ENCODE results near the gene EEF1A2.

The EEF1A2 gene

DNA sequence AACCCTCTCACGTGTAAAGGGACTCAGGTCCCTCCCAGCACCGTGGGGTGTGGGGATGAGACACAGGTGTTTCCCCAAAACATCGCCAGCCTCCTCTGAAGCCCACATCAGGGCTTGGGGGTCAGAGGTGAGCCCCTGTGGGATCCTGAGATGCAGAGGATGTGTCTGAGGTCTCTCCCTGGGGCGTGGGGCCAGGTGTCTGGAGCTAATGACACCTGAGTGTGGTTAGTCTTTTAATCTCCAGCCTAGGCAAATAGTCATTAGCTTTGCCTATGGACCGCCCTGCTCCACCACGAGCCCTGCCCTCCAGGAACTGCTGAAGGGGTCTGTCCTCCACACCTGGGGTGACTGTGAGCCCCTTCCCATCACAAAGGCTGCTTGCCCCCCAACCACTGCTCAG lies 46.9 kb upstream of the EEF1A2 start:
- no peak overlapping the region for H3K4ac ChIP-seq (ENCODE audit: low read depth, low read length)
- no peak overlapping the region for H3K27ac ChIP-seq (ENCODE audit: low read depth, low read length)
- no peak overlapping the region for H4K5ac ChIP-seq (ENCODE audit: low read length)
- WGBS (ENCODE audit: extremely low coverage, insufficient coverage, low lambda C conversion rate): no CpG with 5 or more reads among the region's 6 CpGs
- no peak overlapping the region for H2AK5ac ChIP-seq (ENCODE audit: low read length)
- no peak overlapping the region for H3K23ac ChIP-seq (ENCODE audit: low read length)
- no peak for DNase-seq
- H2BK120ac ChIP-seq (ENCODE audit: low read depth, low read length): no peak overlapping the region
- H3K4me3 ChIP-seq (ENCODE audit: low read length): no peak overlapping the region
- no peak overlapping the region for H3K18ac ChIP-seq (ENCODE audit: low read length)
- H3K79me2 ChIP-seq (ENCODE audit: control insufficient read depth, insufficient read depth, low read length): no peaks in the 10 kb centered on the region
- H3K4me2 ChIP-seq (ENCODE audit: low read length): no peak overlapping the region
- H3K4me1 ChIP-seq (ENCODE audit: control insufficient read depth, low read depth, low read length): no peaks in the 10 kb centered on the region
- no peaks in the 10 kb centered on the region for H3K36me3 ChIP-seq (ENCODE audit: control insufficient read depth, insufficient read depth, low read length)
- H4K8ac ChIP-seq (ENCODE audit: low read depth, low read length): no peak overlapping the region
- H2BK15ac ChIP-seq (replicated peaks; ENCODE audit: low read depth): no peak overlapping the region
- H3K9ac ChIP-seq (ENCODE audit: low read length): no peak overlapping the region
- H3K79me1 ChIP-seq (ENCODE audit: low read length): no peaks in the 10 kb centered on the region
- H2BK5ac ChIP-seq (ENCODE audit: low read length): no peak overlapping the region
- H3K56ac ChIP-seq (ENCODE audit: low read length): no peak overlapping the region
- H3K27me3 ChIP-seq (ENCODE audit: insufficient read depth, low read length, poor library complexity): no peaks in the 10 kb centered on the region

GRCh38 chr20:63544958-63545516 lies 46.2 kb upstream of the EEF1A2 start:
- Histone ChIP-seq H4K5ac (ENCODE audit: low read length) (no peak overlapping the region), H2BK15ac (replicated peaks; ENCODE audit: low read depth) (no peak overlapping the region), H3K36me3 (ENCODE audit: control insufficient read depth, insufficient read depth, low read length) (no peaks in the 10 kb centered on the region), H3K79me1 (ENCODE audit: low read length) (no peaks in the 10 kb centered on the region), H3K4ac (ENCODE audit: low read depth, low read length) (no peak overlapping the region), H3K79me2 (ENCODE audit: control insufficient read depth, insufficient read depth, low read length) (no peaks in the 10 kb centered on the region), H3K27me3 (ENCODE audit: insufficient read depth, low read length, poor library complexity) (no peaks in the 10 kb centered on the region), H4K8ac (ENCODE audit: low read depth, low read length) (no peak overlapping the region), H3K27ac (ENCODE audit: low read depth, low read length) (no peak overlapping the region), H3K4me3 (ENCODE audit: low read length) (no peak overlapping the region), H3K18ac (ENCODE audit: low read length) (no peak overlapping the region), H3K4me1 (ENCODE audit: control insufficient read depth, low read depth, low read length) (no peaks in the 10 kb centered on the region), H2AK5ac (ENCODE audit: low read length) (no peak overlapping the region), H2BK5ac (ENCODE audit: low read length) (no peak overlapping the region), H3K23ac (ENCODE audit: low read length) (no peak overlapping the region), H2BK120ac (ENCODE audit: low read depth, low read length) (no peak overlapping the region), H3K56ac (ENCODE audit: low read length) (no peak overlapping the region), H3K9ac (ENCODE audit: low read length) (no peak overlapping the region), H3K4me2 (ENCODE audit: low read length) (no peak overlapping the region)
- no peak for DNase-seq
- WGBS (ENCODE audit: extremely low coverage, insufficient coverage, low lambda C conversion rate): no CpG with 5 or more reads among the region's 19 CpGs

DNA sequence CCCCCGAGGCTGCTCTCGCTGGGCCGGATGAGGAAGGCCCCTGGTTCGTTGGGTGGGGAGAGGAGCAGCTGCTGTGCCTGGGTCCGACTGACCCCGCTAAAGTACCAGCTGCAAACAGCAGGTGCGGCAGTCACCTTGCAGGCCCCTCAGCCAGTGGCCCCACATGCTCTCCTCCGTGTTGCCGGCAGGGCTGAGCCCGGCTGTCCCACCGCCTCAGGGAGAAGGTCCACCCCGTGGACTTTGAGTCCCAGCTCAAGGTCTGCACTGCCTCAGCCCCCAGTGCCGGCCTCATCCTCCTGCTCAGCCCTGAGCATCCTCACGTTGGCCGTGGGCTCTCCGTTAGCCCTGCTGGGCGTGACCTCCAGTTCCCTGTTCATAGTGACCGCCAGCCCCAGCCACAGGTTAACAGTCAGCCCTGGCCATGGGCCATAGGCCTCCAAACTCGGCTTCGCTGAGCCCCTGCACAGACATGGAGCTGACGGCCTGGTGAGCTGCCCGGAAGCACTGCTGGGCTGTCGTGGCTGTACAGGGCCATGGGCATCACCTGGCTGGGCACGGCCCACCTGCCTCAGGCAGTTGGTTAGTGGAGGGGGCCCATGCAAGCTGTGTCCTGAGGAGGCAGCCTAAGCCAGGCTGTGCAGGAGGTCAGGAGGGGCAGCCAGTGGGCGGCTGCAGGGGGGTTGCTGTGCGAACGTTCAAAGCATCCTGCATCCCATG lies 45.5 kb upstream of the EEF1A2 start:
- no peak for DNase-seq
- no peak overlapping the region for H2BK120ac ChIP-seq (ENCODE audit: low read depth, low read length)
- no peak overlapping the region for H3K56ac ChIP-seq (ENCODE audit: low read length)
- no peak overlapping the region for H3K4me2 ChIP-seq (ENCODE audit: low read length)
- no peaks in the 10 kb centered on the region for H3K27me3 ChIP-seq (ENCODE audit: insufficient read depth, low read length, poor library complexity)
- no peak overlapping the region for H3K4ac ChIP-seq (ENCODE audit: low read depth, low read length)
- no peaks in the 10 kb centered on the region for H3K79me1 ChIP-seq (ENCODE audit: low read length)
- no peak overlapping the region for H3K18ac ChIP-seq (ENCODE audit: low read length)
- no peaks in the 10 kb centered on the region for H3K4me1 ChIP-seq (ENCODE audit: control insufficient read depth, low read depth, low read length)
- H3K9ac ChIP-seq (ENCODE audit: low read length): no peak overlapping the region
- H2BK5ac ChIP-seq (ENCODE audit: low read length): no peak overlapping the region
- H4K5ac ChIP-seq (ENCODE audit: low read length): no peak overlapping the region
- no peak overlapping the region for H3K23ac ChIP-seq (ENCODE audit: low read length)
- no peak overlapping the region for H3K27ac ChIP-seq (ENCODE audit: low read depth, low read length)
- H3K4me3 ChIP-seq (ENCODE audit: low read length): no peak overlapping the region
- no peak overlapping the region for H2BK15ac ChIP-seq (replicated peaks; ENCODE audit: low read depth)
- WGBS (ENCODE audit: extremely low coverage, insufficient coverage, low lambda C conversion rate): no CpG with 5 or more reads among the region's 27 CpGs
- H3K79me2 ChIP-seq (ENCODE audit: control insufficient read depth, insufficient read depth, low read length): no peaks in the 10 kb centered on the region
- no peak overlapping the region for H4K8ac ChIP-seq (ENCODE audit: low read depth, low read length)
- H3K36me3 ChIP-seq (ENCODE audit: control insufficient read depth, insufficient read depth, low read length): no peaks in the 10 kb centered on the region
- no peak overlapping the region for H2AK5ac ChIP-seq (ENCODE audit: low read length)

- Histone ChIP-seq H4K5ac (ENCODE audit: low read length) (no peak overlapping the region), H3K27ac (ENCODE audit: low read depth, low read length) (no peak overlapping the region), H3K36me3 (ENCODE audit: control insufficient read depth, insufficient read depth, low read length) (no peaks in the 10 kb centered on the region), H3K4me3 (ENCODE audit: low read length) (no peak overlapping the region), H3K23ac (ENCODE audit: low read length) (no peak overlapping the region), H2BK120ac (ENCODE audit: low read depth, low read length) (no peak overlapping the region), H3K4ac (ENCODE audit: low read depth, low read length) (no peak overlapping the region), H3K79me1 (ENCODE audit: low read length) (no peaks in the 10 kb centered on the region), H3K79me2 (ENCODE audit: control insufficient read depth, insufficient read depth, low read length) (no peaks in the 10 kb centered on the region), H2BK5ac (ENCODE audit: low read length) (no peak overlapping the region), H3K4me1 (ENCODE audit: control insufficient read depth, low read depth, low read length) (no peaks in the 10 kb centered on the region), H3K4me2 (ENCODE audit: low read length) (no peak overlapping the region), H4K8ac (ENCODE audit: low read depth, low read length) (no peak overlapping the region), H2AK5ac (ENCODE audit: low read length) (no peak overlapping the region), H3K56ac (ENCODE audit: low read length) (no peak overlapping the region), H3K9ac (ENCODE audit: low read length) (no peak overlapping the region), H3K27me3 (ENCODE audit: insufficient read depth, low read length, poor library complexity) (no peaks in the 10 kb centered on the region), H3K18ac (ENCODE audit: low read length) (no peak overlapping the region), H2BK15ac (replicated peaks; ENCODE audit: low read depth) (no peak overlapping the region)
- 100% methylated on average over 3 of the region's 6 CpGs for WGBS (ENCODE audit: extremely low coverage, insufficient coverage, low lambda C conversion rate)
- DNase-seq: no peak
Observed at GRCh38 chr20:63543733-63544132, 44.9 kb upstream of the EEF1A2 start.

- Histone ChIP-seq H2BK120ac (ENCODE audit: low read depth, low read length) (no peak overlapping the region), H3K4me2 (ENCODE audit: low read length) (no peak overlapping the region), H3K56ac (ENCODE audit: low read length) (no peak overlapping the region), H4K5ac (ENCODE audit: low read length) (no peak overlapping the region), H3K79me1 (ENCODE audit: low read length) (no peaks in the 10 kb centered on the region), H3K18ac (ENCODE audit: low read length) (no peak overlapping the region), H3K23ac (ENCODE audit: low read length) (no peak overlapping the region), H2BK15ac (replicated peaks; ENCODE audit: low read depth) (no peak overlapping the region), H3K27ac (ENCODE audit: low read depth, low read length) (no peak overlapping the region), H3K27me3 (ENCODE audit: insufficient read depth, low read length, poor library complexity) (no peaks in the 10 kb centered on the region), H3K36me3 (ENCODE audit: control insufficient read depth, insufficient read depth, low read length) (no peaks in the 10 kb centered on the region), H3K9ac (ENCODE audit: low read length) (no peak overlapping the region), H3K4me3 (ENCODE audit: low read length) (no peak overlapping the region), H2AK5ac (ENCODE audit: low read length) (no peak overlapping the region), H3K4me1 (ENCODE audit: control insufficient read depth, low read depth, low read length) (no peaks in the 10 kb centered on the region), H2BK5ac (ENCODE audit: low read length) (no peak overlapping the region), H3K79me2 (ENCODE audit: control insufficient read depth, insufficient read depth, low read length) (no peaks in the 10 kb centered on the region), H3K4ac (ENCODE audit: low read depth, low read length) (no peak overlapping the region), H4K8ac (ENCODE audit: low read depth, low read length) (no peak overlapping the region)
- no peak for DNase-seq
- no CpG with 5 or more reads among the region's 10 CpGs for WGBS (ENCODE audit: extremely low coverage, insufficient coverage, low lambda C conversion rate)
Observed at GRCh38 chr20:63543131-63543530, 44.2 kb upstream of the EEF1A2 start.

DNA sequence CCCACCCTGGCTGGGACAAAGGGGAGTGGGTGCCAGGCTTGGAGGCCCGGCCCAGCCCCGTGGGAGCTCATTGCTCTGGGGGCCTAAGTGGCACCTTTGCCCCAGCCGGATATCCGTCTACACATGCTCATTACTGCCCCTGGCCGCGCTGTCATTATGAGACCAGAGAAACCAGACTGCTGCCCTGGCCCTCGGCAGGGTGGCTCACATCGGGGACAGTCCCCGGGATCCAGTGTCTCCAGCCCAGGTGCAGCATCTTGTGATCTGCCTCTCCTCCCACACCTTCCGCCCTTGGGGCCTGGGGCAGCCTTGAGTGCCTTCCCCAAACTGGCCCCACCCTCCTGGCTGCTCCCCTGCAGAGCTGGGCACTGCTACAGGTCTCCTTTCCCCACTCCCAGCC lies 43.8 kb upstream of the EEF1A2 start:
- Histone ChIP-seq H3K23ac (ENCODE audit: low read length) (no peak overlapping the region), H2BK120ac (ENCODE audit: low read depth, low read length) (no peak overlapping the region), H3K4me2 (ENCODE audit: low read length) (no peak overlapping the region), H3K4me3 (ENCODE audit: low read length) (no peak overlapping the region), H2AK5ac (ENCODE audit: low read length) (no peak overlapping the region), H3K27me3 (ENCODE audit: insufficient read depth, low read length, poor library complexity) (no peaks in the 10 kb centered on the region), H3K79me2 (ENCODE audit: control insufficient read depth, insufficient read depth, low read length) (no peaks in the 10 kb centered on the region), H4K8ac (ENCODE audit: low read depth, low read length) (no peak overlapping the region), H3K4ac (ENCODE audit: low read depth, low read length) (no peak overlapping the region), H3K36me3 (ENCODE audit: control insufficient read depth, insufficient read depth, low read length) (no peaks in the 10 kb centered on the region), H3K4me1 (ENCODE audit: control insufficient read depth, low read depth, low read length) (no peaks in the 10 kb centered on the region), H2BK15ac (replicated peaks; ENCODE audit: low read depth) (no peak overlapping the region), H3K18ac (ENCODE audit: low read length) (no peak overlapping the region), H3K79me1 (ENCODE audit: low read length) (no peaks in the 10 kb centered on the region), H4K5ac (ENCODE audit: low read length) (no peak overlapping the region), H3K9ac (ENCODE audit: low read length) (no peak overlapping the region), H3K56ac (ENCODE audit: low read length) (no peak overlapping the region), H2BK5ac (ENCODE audit: low read length) (no peak overlapping the region), H3K27ac (ENCODE audit: low read depth, low read length) (no peak overlapping the region)
- WGBS (ENCODE audit: extremely low coverage, insufficient coverage, low lambda C conversion rate): no CpG with 5 or more reads among the region's 10 CpGs
- no peak for DNase-seq
